Measurements from ENCODE around the gene SSB.
A peak's percentile ranks its signal among the peaks of the same experiment; 100 is the strongest.
"Not testable (repeated sequence)": the region's sequence is repeated elsewhere in the genome, so short reads cannot be mapped to it uniquely, and the experiment has no call there.

The SSB gene

GRCh38 chr2:169798718-169799592 lies at the start of gene SSB:
TSS of gene SSB (plus strand) at chr2:169798871. CDS start at chr2:169800961, 2,090 bp downstream.
- peak; percentile 17 to 96 (median 86) for DNase-seq

GRCh38 chr2:169752752-169753151 lies 45.9 kb upstream of the SSB start:
- no peak for DNase-seq

- no peak for DNase-seq
Observed at GRCh38 chr2:169755083-169755870, 43.4 kb upstream of the SSB start.

GRCh38 chr2:169756342-169756741 lies 42.3 kb upstream of the SSB start:
- no peak for DNase-seq

GRCh38 chr2:169757356-169757755 lies 41.3 kb upstream of the SSB start:
- DNase-seq: no peak

- DNase-seq: no peak
Observed at GRCh38 chr2:169757778-169758177, 40.9 kb upstream of the SSB start.

- DNase-seq: no peak
Observed at GRCh38 chr2:169759987-169760386, 38.7 kb upstream of the SSB start.

GRCh38 chr2:169760798-169761197 lies 37.9 kb upstream of the SSB start:
- not testable (repeated sequence) for DNase-seq

- no peak for DNase-seq
Observed at GRCh38 chr2:169761251-169761969, 37.3 kb upstream of the SSB start.

GRCh38 chr2:169761970-169762292 lies 36.7 kb upstream of the SSB start:
- DNase-seq: no peak

GRCh38 chr2:169765523-169765922 lies 33.1 kb upstream of the SSB start:
- DNase-seq: no peak

GRCh38 chr2:169767243-169767888 lies 31.3 kb upstream of the SSB start:
- peak in 34 of 56 donors; percentile 1 to 80 (median 17) for DNase-seq

- DNase-seq: peak in 1 of 56 donors; percentile 1
Observed at GRCh38 chr2:169768262-169768995, 30.2 kb upstream of the SSB start.

GRCh38 chr2:169771021-169771420 lies 27.6 kb upstream of the SSB start:
- DNase-seq: no peak

GRCh38 chr2:169771612-169772011 lies 27.1 kb upstream of the SSB start:
- no peak for DNase-seq

- DNase-seq: no peak
Observed at GRCh38 chr2:169772651-169773050, 26.0 kb upstream of the SSB start.

GRCh38 chr2:169775354-169775753 lies 23.3 kb upstream of the SSB start:
- no peak for DNase-seq

- no peak for DNase-seq
Observed at GRCh38 chr2:169775765-169776164, 22.9 kb upstream of the SSB start.

- DNase-seq: no peak
Observed at GRCh38 chr2:169776252-169776761, 22.4 kb upstream of the SSB start.

- DNase-seq: no peak
Observed at GRCh38 chr2:169778446-169778845, 20.2 kb upstream of the SSB start.

All from nucleus accumbens (tissue), 56 donors.